ENCODE data around the gene BBX. TPM values are rescaled to one million over a fixed set of nuclear protein-coding genes. Genes with fewer than 3 reads are reported as not detected.
A peak's percentile ranks its signal among the peaks of the same experiment; 100 is the strongest.

BBX gene
- 54.3 TPM for total RNA-seq (ENCODE audit: unreplicated experiment)
- long read RNA-seq, partial matches to known transcripts = 24 of 30 reads
- long read RNA-seq, other reads (novel, unspliced or antisense) = 5 of 30 reads

GRCh38 chr3:107522510-107523288, at the start of gene BBX:
Gene BBX, plus strand, starts transcription at chr3:107522962. Its CDS starts 187,499 bp downstream, at chr3:107710461.
- H3K4me1 Mint-ChIP-seq (ENCODE audit: unreplicated experiment) = peaks cover 15% of the 10 kb centered on the region
- TF ChIP-seq CTCF (IDR thresholded peaks at IDR 0.05; ENCODE audit: unreplicated experiment) = no peak
- H3K9me3 Mint-ChIP-seq (ENCODE audit: unreplicated experiment) = peaks cover 4% of the 10 kb centered on the region
- DNase-seq (ENCODE audit: low spot score) = peak; percentile 85
- H3K27me3 Mint-ChIP-seq (ENCODE audit: unreplicated experiment) = peaks cover 5% of the 10 kb centered on the region
- peak within 1 kb of the TSS; percentile 97 for H3K4me3 Mint-ChIP-seq (ENCODE audit: unreplicated experiment)
- H3K27ac Mint-ChIP-seq (ENCODE audit: unreplicated experiment) = peak within 1 kb of the TSS; percentile 87
- peaks cover 11% of the 10 kb centered on the region for H3K36me3 Mint-ChIP-seq (ENCODE audit: low read depth, unreplicated experiment)

GRCh38 chr3:107476462-107476861, 46.3 kb upstream of the BBX start:
- no peak overlapping the region for H3K4me3 Mint-ChIP-seq (ENCODE audit: unreplicated experiment)
- peaks cover 1% of the 10 kb centered on the region for H3K27me3 Mint-ChIP-seq (ENCODE audit: unreplicated experiment)
- H3K36me3 Mint-ChIP-seq (ENCODE audit: low read depth, unreplicated experiment) = no peaks in the 10 kb centered on the region
- no peaks in the 10 kb centered on the region for H3K9me3 Mint-ChIP-seq (ENCODE audit: unreplicated experiment)
- no peak for DNase-seq (ENCODE audit: low spot score)
- no peak overlapping the region for H3K27ac Mint-ChIP-seq (ENCODE audit: unreplicated experiment)
- TF ChIP-seq CTCF (IDR thresholded peaks at IDR 0.05; ENCODE audit: unreplicated experiment) = no peak
- H3K4me1 Mint-ChIP-seq (ENCODE audit: unreplicated experiment) = no peaks in the 10 kb centered on the region

- H3K27me3 Mint-ChIP-seq (ENCODE audit: unreplicated experiment) = no peaks in the 10 kb centered on the region
- H3K9me3 Mint-ChIP-seq (ENCODE audit: unreplicated experiment) = no peaks in the 10 kb centered on the region
- no peak overlapping the region for H3K4me3 Mint-ChIP-seq (ENCODE audit: unreplicated experiment)
- no peak for DNase-seq (ENCODE audit: low spot score)
- no peaks in the 10 kb centered on the region for H3K36me3 Mint-ChIP-seq (ENCODE audit: low read depth, unreplicated experiment)
- TF ChIP-seq CTCF (IDR thresholded peaks at IDR 0.05; ENCODE audit: unreplicated experiment) = no peak
- no peaks in the 10 kb centered on the region for H3K4me1 Mint-ChIP-seq (ENCODE audit: unreplicated experiment)
- no peak overlapping the region for H3K27ac Mint-ChIP-seq (ENCODE audit: unreplicated experiment)
These were observed 35.3 kb upstream of the BBX start for GRCh38 chr3:107487490-107487889.

GRCh38 chr3:107488942-107489341, 33.8 kb upstream of the BBX start:
- H3K27me3 Mint-ChIP-seq (ENCODE audit: unreplicated experiment) = no peaks in the 10 kb centered on the region
- H3K36me3 Mint-ChIP-seq (ENCODE audit: low read depth, unreplicated experiment) = no peaks in the 10 kb centered on the region
- DNase-seq (ENCODE audit: low spot score) = no peak
- H3K27ac Mint-ChIP-seq (ENCODE audit: unreplicated experiment) = no peak overlapping the region
- no peaks in the 10 kb centered on the region for H3K4me1 Mint-ChIP-seq (ENCODE audit: unreplicated experiment)
- TF ChIP-seq CTCF (IDR thresholded peaks at IDR 0.05; ENCODE audit: unreplicated experiment) = no peak
- no peaks in the 10 kb centered on the region for H3K9me3 Mint-ChIP-seq (ENCODE audit: unreplicated experiment)
- no peak overlapping the region for H3K4me3 Mint-ChIP-seq (ENCODE audit: unreplicated experiment)

GRCh38 chr3:107493134-107493533, 29.6 kb upstream of the BBX start:
- H3K27me3 Mint-ChIP-seq (ENCODE audit: unreplicated experiment) = no peaks in the 10 kb centered on the region
- H3K4me3 Mint-ChIP-seq (ENCODE audit: unreplicated experiment) = no peak overlapping the region
- no peaks in the 10 kb centered on the region for H3K4me1 Mint-ChIP-seq (ENCODE audit: unreplicated experiment)
- no peaks in the 10 kb centered on the region for H3K9me3 Mint-ChIP-seq (ENCODE audit: unreplicated experiment)
- no peak for DNase-seq (ENCODE audit: low spot score)
- no peak for TF ChIP-seq CTCF (IDR thresholded peaks at IDR 0.05; ENCODE audit: unreplicated experiment)
- no peaks in the 10 kb centered on the region for H3K36me3 Mint-ChIP-seq (ENCODE audit: low read depth, unreplicated experiment)
- no peak overlapping the region for H3K27ac Mint-ChIP-seq (ENCODE audit: unreplicated experiment)
